ENCODE data around the gene FAM217B. TPM values are rescaled to one million over a fixed set of nuclear protein-coding genes. Genes with fewer than 3 reads are reported as not detected.
"Not testable (repeated sequence)": the region's sequence is repeated elsewhere in the genome, so short reads cannot be mapped to it uniquely, and the experiment has no call there.

FAM217B gene
- total RNA-seq, 1 donor from 2014 or later: 37.6 TPM

DNA sequence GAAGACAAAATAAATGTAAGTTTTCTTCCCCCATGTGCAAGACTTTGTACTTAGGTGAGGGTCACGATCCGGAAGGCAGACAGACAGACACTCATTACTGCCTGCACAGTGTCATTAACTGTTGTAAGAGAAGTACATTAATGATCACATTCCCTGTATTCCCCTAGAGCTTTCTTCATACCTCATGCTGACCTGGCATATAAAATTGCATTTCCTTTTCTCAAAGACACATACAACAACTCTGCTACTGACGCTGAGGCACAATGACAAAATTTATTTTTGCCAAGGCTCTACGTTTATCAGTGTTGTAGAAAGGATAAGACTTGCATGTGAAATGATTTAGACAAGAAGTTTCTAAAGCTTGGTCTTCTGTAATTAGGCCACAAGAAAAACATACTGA, 3.8 kb upstream of the FAM217B start:
- no peak for DNase-seq
- no peak for ATAC-seq
- intact Hi-C loops (cut with micrococcal nuclease): no loop called here

GRCh38 chr20:59937150-59937549, 3.0 kb upstream of the FAM217B start:
- ATAC-seq (no peak), DNase-seq (no peak)
- intact Hi-C loops (cut with micrococcal nuclease): no loop called here

GRCh38 chr20:59938221-59938620, 2.0 kb upstream of the FAM217B start:
- DNase-seq (no peak), ATAC-seq (peak; percentile 7)
- intact Hi-C loops (cut with micrococcal nuclease): no loop called here

DNA sequence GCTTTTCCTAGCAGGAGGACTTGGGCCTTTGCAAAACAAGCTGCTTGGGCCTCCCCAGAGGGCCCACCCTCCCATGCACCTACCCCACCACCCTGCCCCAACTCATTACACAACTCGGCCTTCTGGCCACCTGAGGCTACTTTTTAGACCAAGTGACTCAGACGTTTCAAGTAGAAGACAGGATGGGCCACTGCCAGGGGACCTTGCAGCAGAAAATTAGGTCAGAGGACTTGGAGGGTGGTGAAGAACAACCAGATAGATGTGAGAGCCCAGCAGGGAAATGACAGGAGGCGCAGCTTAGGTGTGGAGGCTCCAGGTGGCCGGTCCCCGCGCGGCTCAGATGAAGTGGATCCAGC, 1.5 kb upstream of the FAM217B start:
- ATAC-seq (peak; percentile 0), DNase-seq (peak; percentile 48)
- intact Hi-C loops (cut with micrococcal nuclease): no loop called here

GRCh38 chr20:59939052-59939878, 924 bp upstream of the FAM217B start:
- no peak for DNase-seq
- peak; percentile 12 for ATAC-seq
- intact Hi-C loops (cut with micrococcal nuclease): no loop called here

- DNase-seq: peak; percentile 69
- intact Hi-C loops (cut with micrococcal nuclease): no loop called here
- peak; percentile 5 for ATAC-seq
Measured at GRCh38 chr20:59939879-59940128, 385 bp upstream of the FAM217B start.

GRCh38 chr20:59940956-59941294, 736 bp downstream of the FAM217B start:
- no peak for ATAC-seq
- intact Hi-C loops (cut with micrococcal nuclease): no loop called here
- no peak for DNase-seq

DNA sequence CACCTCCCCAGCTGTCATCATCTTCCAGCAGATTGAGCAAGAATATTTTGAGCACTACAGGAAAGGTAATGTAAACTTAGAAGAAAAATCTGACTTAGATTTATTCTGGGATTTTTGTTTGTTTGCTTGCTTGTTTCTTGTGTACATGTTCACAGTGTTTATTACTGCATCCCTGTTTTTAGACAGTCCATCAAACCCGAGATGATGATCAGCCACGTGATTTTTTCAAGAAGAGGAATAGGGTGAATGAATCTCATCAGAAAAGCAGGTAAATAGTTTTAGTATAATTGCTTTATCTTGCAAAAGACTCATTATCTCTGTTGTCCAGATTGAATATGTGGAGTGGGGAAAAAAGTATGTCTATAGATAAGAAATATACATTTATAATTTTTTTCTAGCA, 2.1 kb downstream of the FAM217B start:
- ATAC-seq: no peak
- intact Hi-C loops (cut with micrococcal nuclease): no loop called here
- no peak for DNase-seq

GRCh38 chr20:59944726-59945125, 4.5 kb downstream of the FAM217B start:
- ATAC-seq (no peak), DNase-seq (no peak)
- intact Hi-C loops (cut with micrococcal nuclease): no loop called here

DNA sequence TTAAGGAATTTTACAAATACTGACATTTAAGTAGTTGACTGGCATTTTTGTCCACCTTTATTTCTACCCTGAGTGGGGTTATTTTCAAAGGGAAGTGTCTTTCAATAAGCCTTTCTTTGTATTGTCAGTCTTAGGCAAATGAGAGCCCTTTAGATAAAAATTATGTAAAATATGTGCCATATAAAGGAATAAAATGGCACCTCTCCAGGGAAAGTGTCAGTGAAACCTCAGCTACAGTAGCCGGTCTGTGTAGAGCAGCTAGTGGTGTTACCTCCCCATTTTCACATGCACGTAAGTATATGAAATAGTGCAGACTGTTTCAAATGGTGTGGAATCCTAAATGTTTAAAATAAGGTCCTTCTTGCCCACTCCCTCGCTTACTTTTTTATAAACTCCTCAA, 5.0 kb downstream of the FAM217B start:
- intact Hi-C loops (cut with micrococcal nuclease): no loop called here
- no peak for DNase-seq
- no peak for ATAC-seq

- DNase-seq (no peak), ATAC-seq (no peak)
- intact Hi-C loops (cut with micrococcal nuclease): no loop called here
Measured at GRCh38 chr20:59945731-59946130, 5.5 kb downstream of the FAM217B start.

DNA sequence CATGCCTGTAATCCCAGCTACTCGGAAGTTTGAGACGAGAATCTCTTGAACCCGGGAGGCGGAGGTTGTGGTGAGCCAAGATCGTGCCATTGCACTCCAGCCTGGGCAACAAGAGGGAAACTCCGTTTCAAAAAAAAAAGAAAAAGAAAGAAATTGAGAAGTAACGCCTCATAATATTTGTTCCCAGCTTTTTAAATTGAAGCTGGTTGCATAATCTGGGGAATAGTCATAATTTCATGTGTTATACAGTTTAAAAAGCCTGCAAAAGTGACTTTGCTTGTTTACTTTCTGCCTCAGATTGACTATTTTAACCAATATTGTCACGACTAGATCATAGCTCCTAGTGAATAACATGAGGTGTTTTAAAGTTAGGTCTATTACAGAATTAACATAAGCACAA, 7.2 kb downstream of the FAM217B start:
- DNase-seq: no peak
- intact Hi-C loops (cut with micrococcal nuclease): no loop called here
- no peak for ATAC-seq

- intact Hi-C loops (cut with micrococcal nuclease): no loop called here
- no peak for ATAC-seq
- DNase-seq: no peak
Measured at GRCh38 chr20:59948212-59948611, 8.0 kb downstream of the FAM217B start.

DNA sequence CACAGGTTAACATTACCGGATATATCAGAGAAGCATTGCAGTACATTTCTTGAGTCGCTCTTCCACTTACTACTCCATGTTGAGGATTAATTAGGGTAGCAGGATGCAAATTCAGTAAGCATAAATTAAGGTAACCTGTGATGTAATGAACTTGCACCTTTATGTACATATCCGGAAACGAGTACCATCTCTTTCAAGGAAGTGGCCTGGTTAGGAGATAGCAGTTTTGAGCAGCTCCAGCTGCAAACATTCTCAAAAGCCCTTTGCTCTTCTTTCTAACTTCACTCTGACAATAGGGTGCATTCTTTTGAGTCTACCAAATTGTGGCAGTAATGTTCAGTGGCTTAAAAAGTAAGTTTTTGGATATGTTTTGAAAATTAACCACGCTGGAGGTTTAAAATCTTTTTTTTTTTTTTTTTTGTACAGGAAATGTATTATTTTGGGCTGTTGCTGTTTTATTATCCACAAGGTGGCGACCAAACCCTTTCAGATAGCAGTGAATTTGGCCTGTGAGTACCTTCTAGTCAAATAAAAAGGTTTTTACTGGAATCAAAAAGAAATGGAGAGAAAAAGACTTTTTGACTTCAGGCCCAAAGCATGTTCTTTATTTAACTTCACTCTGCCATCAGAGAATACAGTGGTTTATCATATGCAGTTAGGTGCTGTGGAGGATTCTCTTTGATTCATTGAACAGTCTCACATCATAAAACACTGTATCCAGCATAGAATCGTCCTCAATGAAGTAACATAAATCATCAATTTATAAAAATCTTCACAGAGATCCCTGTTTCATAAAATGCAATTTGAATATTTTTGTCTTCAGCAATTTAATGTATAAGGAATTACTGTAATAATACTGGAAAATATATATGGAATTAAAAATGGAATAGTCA, 8.9 kb downstream of the FAM217B start:
- DNase-seq (no peak), ATAC-seq (peak; percentile 40)
- intact Hi-C loops (cut with micrococcal nuclease): no loop called here

- no peak for ATAC-seq
- intact Hi-C loops (cut with micrococcal nuclease): no loop called here
- DNase-seq: no peak
Measured at GRCh38 chr20:59949911-59950310, 9.7 kb downstream of the FAM217B start.

DNA sequence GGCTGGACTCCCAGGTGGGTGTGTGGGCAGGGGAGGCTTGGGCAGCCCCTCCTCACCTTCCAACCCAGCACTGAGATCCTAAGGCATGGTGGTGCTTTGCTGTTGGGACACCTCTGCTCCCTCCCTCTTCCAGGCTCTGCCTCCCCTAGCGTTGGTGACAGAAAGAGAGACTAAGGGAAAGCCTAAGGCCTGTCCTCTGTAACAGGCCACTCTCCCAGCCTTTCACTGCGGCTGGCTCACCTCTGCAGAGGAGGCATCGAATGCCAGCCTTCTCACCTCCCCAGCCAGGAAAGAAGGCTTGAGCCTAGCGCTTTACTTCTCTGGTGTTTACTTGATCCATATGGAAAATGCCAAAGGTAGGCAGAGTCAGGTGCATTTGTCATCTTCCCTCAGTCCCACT, 14.5 kb downstream of the FAM217B start:
- no peak for DNase-seq
- no peak for ATAC-seq
- intact Hi-C loops (cut with micrococcal nuclease): no loop called here

DNA sequence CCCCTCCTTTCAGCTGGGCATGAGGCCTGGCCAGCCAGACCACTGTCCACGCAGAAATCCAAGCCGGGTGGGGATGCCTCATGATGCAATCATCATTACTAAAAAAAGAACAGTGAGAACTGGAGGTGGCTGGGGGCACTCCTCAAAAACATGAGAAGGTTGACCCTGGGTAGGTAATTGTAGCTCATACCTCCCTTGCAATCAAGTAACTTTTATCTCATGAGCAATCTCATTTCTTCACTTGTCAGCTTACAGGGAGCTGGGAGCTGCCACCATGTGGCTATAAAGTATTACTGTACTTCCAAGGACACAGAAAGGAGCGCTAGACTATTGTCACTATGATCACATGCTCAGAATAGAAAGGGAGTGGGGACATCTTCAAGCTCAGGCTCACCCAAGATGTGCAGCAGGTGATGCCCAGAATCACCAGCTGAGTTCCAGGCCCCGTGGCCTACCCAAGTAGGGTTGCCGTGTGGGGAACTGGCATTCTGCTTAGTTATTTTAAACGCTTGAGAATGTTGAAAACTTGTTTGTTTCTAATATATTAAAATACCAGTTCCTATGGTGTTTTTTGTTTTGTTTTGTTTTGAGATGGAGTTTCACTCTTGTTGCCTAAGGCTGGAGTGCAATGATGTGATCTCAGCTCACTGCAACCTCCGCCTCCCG, 15.1 kb downstream of the FAM217B start:
- ATAC-seq: peak; percentile 49
- no peak for DNase-seq
- intact Hi-C loops (cut with micrococcal nuclease): no loop called here

- DNase-seq; ATAC-seq; intact Hi-C loops (cut with micrococcal nuclease): not testable (repeated sequence)
Measured at GRCh38 chr20:59957568-59957967, 17.4 kb downstream of the FAM217B start.

GRCh38 chr20:59958123-59958522, 17.9 kb downstream of the FAM217B start, which contains the start of gene CDH26:
Gene CDH26, plus strand, starts transcription at chr20:59958423. Its CDS starts 304 bp downstream, at chr20:59958727.
- intact Hi-C loops (cut with micrococcal nuclease): no loop called here
- ATAC-seq (no peak), DNase-seq (no peak)

DNA sequence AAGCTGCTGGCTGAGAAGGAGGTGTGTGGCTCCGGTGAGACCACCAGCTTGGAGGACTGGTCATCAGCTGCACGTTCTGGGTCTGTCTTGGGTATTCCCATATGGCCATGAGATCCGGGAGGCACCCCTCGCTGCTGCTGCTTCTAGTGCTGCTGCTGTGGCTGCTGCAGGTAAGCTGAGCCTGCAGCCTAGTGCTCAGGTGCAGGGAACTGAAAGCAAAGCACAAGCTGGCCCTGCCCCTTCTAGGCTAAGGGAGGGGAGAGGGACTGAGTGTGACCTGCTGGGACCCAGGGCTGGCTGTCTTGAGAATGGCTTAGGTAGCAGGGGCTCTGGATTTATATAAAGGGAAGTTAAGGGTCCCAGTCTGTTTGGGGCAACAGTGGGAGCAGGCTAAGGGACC, 18.4 kb downstream of the FAM217B start:
- no peak for ATAC-seq
- intact Hi-C loops (cut with micrococcal nuclease): no loop called here
- no peak for DNase-seq

Data from left ventricle myocardium superior (tissue), 1 donor.